HEK293T (cell line): ENCODE measurements around the gene ARHGAP25.

Source experiments
- CTCF ChIA-PET: fragments of 350-600 bp; formaldehyde crosslinking; extraction: SDS; loops from one replicate; lab custom pipeline; 2021; ENCODE audit warnings: antibody characterized with exemption, inconsistent platforms; lab: Yijun Ruan, JAX
- POLR2A ChIA-PET: fragments of 350-600 bp; formaldehyde crosslinking; extraction: SDS; loops from one replicate; lab custom pipeline; 2020; ENCODE audit warnings: antibody characterized with exemption, inconsistent platforms; lab: Yijun Ruan, JAX
- DNase-seq: peaks from one replicate; pipeline ENCODE4 v3.0.0; 2012; ENCODE audit warnings: mixed read lengths; ENCODE audit errors: extremely low spot score
- ARNT ChIP-seq: fragments of 450-650 bp; IDR thresholded peaks from 2 replicates; pipeline ENCODE4 v1.6.1; 2017; ENCODE audit warnings: mild to moderate bottlenecking
- BHLHE40 ChIP-seq: fragments of 450-650 bp; IDR thresholded peaks from 2 replicates; pipeline ENCODE4 v1.6.1; 2016; ENCODE audit warnings: mild to moderate bottlenecking, moderate library complexity, borderline replicate concordance
- CTBP1 ChIP-seq: fragments of 450-650 bp; IDR thresholded peaks from 2 replicates; pipeline ENCODE4 v1.6.1; 2016; ENCODE audit warnings: borderline replicate concordance
- ELF4 ChIP-seq: fragments of 450-650 bp; IDR thresholded peaks from 2 replicates; pipeline ENCODE4 v1.6.1; 2017; ENCODE audit warnings: antibody characterized with exemption
- FOXA1 ChIP-seq: fragments of 450-650 bp; IDR thresholded peaks from 2 replicates; pipeline ENCODE4 v1.6.1; 2016; ENCODE audit warnings: mild to moderate bottlenecking
- FOXK2 ChIP-seq: fragments of 450-650 bp; IDR thresholded peaks from 2 replicates; pipeline ENCODE4 v1.6.1; 2016; ENCODE audit warnings: mild to moderate bottlenecking
- FOXM1 ChIP-seq: fragments of 450-650 bp; IDR thresholded peaks from 2 replicates; pipeline ENCODE4 v1.6.1; 2017; ENCODE audit warnings: mild to moderate bottlenecking, borderline replicate concordance
- HDGF ChIP-seq: fragments of 450-650 bp; IDR thresholded peaks from 2 replicates; pipeline ENCODE4 v1.6.1; 2017; ENCODE audit warnings: antibody characterized with exemption, borderline replicate concordance
- L3MBTL2 ChIP-seq: fragments of 450-650 bp; conservative IDR thresholded peaks from 2 replicates; pipeline ENCODE4 v1.6.1; 2016; ENCODE audit warnings: mild to moderate bottlenecking
- LEF1 ChIP-seq: fragments of 450-650 bp; IDR thresholded peaks from 2 replicates; pipeline ENCODE4 v1.6.1; 2017; ENCODE audit warnings: mild to moderate bottlenecking, borderline replicate concordance
- NFRKB ChIP-seq: fragments of 450-650 bp; IDR thresholded peaks from 2 replicates; pipeline ENCODE4 v1.6.1; 2016; ENCODE audit warnings: mild to moderate bottlenecking, moderate library complexity
- PKNOX1 ChIP-seq: fragments of 450-650 bp; IDR thresholded peaks from 2 replicates; pipeline ENCODE4 v1.6.1; 2016
- SP1 ChIP-seq: fragments of 450-650 bp; IDR thresholded peaks from 2 replicates; pipeline ENCODE4 v1.6.1; 2017
- SUZ12 ChIP-seq: fragments of 450-650 bp; IDR thresholded peaks from 2 replicates; pipeline ENCODE4 v1.6.1; 2016; ENCODE audit warnings: mild to moderate bottlenecking
- TARDBP ChIP-seq: fragments of 450-650 bp; IDR thresholded peaks from 2 replicates; pipeline ENCODE4 v1.6.1; 2016
- ZNF384 ChIP-seq: fragments of 450-650 bp; IDR thresholded peaks from 2 replicates; pipeline ENCODE4 v1.6.1; 2016

ARHGAP25 gene

DNA sequence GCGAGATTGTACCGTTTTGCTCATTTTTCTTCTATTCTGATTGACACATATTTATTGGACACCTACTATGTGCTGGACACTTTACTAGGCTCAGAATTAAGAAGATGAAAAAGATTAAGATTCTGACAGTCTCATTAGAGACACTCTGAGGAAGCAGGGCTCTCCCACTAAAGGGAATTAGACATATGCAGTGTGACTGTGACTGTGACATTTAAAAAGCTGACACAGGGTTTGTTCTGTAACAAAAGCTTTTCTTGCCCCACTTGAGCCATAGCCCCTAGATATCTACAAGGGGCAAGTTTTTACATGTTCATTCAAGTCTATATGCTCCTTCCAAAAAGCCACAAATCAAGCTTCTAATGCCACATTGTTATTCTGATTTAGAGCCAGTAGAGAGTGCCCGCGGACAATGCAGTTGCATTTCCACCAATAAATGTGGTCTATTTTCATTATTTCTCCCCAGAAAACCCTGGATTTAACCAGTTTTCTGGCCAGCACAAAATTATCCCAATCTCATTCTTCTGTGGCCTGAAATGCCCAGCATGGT lies 9.8 kb downstream of the ARHGAP25 start:
- DNase-seq = no peak
- ChIA-PET CTCF (interaction anchor here (1.1 kb wide), 1 partner anchor 35 kb away, joined by 3 read pairs; no protein-coding TSS in a partner anchor), POLR2A (no interaction called here)
- TF ChIP-seq SP1 (no peak), HDGF (no peak), LEF1 (no peak), ZNF384 (no peak), ARNT (no peak), L3MBTL2 (no peak), CTBP1 (no peak), BHLHE40 (no peak), FOXK2 (no peak), FOXM1 (no peak), NFRKB (no peak), FOXA1 (no peak), PKNOX1 (no peak)

- no peak for DNase-seq
- TF ChIP-seq CTBP1 = no peak
- TF ChIP-seq LEF1 = no peak
- TF ChIP-seq SUZ12 = no peak
- no peak for TF ChIP-seq L3MBTL2
- no peak for TF ChIP-seq PKNOX1
- no peak for TF ChIP-seq FOXM1
- no peak for TF ChIP-seq ZNF384
- CTCF ChIA-PET = no interaction called here
- POLR2A ChIA-PET = no interaction called here
Measured at GRCh38 chr2:68745006-68745405, 10.4 kb downstream of the ARHGAP25 start.

DNA sequence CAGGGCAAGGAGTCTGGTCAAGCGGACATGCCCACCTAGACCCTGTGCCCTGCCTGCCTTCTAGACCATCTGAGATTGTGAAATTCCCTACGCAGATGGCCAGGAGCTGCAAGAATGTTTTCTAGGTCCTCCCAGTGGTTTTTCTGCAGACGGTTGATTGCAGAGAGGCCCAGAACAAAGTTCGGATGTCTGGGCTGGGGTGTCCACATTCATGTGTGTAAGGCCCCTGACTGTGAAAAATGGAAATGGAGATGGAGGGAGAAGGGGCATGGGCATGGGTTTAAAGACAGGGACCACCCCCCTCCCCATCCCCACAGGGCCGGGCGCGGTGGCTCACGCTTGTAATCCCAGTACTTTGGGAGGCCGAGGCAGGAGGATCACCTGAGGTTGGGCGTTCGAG lies 11.8 kb downstream of the ARHGAP25 start:
- POLR2A ChIA-PET = no interaction called here
- CTCF ChIA-PET = no interaction called here
- no peak for DNase-seq
- TF ChIP-seq NFRKB = no peak
- no peak for TF ChIP-seq PKNOX1
- TF ChIP-seq HDGF = no peak
- TF ChIP-seq SUZ12 = no peak
- TF ChIP-seq SP1 = no peak
- TF ChIP-seq FOXA1 = no peak
- no peak for TF ChIP-seq ZNF384
- TF ChIP-seq FOXK2 = no peak

- TF ChIP-seq HDGF (no peak), BHLHE40 (no peak), TARDBP (no peak), SP1 (no peak), ARNT (no peak), LEF1 (no peak), SUZ12 (no peak), NFRKB (no peak), PKNOX1 (no peak), ZNF384 (no peak), L3MBTL2 (no peak), FOXK2 (no peak), FOXA1 (no peak), FOXM1 (no peak), CTBP1 (no peak), ELF4 (no peak)
- DNase-seq = no peak
- ChIA-PET POLR2A (no interaction called here), CTCF (no interaction called here)
Measured at GRCh38 chr2:68747413-68747812, 12.8 kb downstream of the ARHGAP25 start.

GRCh38 chr2:68747900-68748299 lies 13.3 kb downstream of the ARHGAP25 start:
- no peak for TF ChIP-seq HDGF
- TF ChIP-seq L3MBTL2 = no peak
- TF ChIP-seq PKNOX1 = no peak
- no peak for TF ChIP-seq FOXM1
- no peak for TF ChIP-seq ELF4
- no peak for TF ChIP-seq LEF1
- no peak for TF ChIP-seq ZNF384
- no peak for TF ChIP-seq NFRKB
- TF ChIP-seq BHLHE40 = no peak
- TF ChIP-seq CTBP1 = no peak
- no peak for TF ChIP-seq ARNT
- no peak for TF ChIP-seq TARDBP
- no peak for TF ChIP-seq FOXA1
- TF ChIP-seq SP1 = no peak
- TF ChIP-seq SUZ12 = no peak
- TF ChIP-seq FOXK2 = no peak
- ChIA-PET POLR2A (no interaction called here), CTCF (interaction anchor here (1.4 kb wide), 1 partner anchor 177 kb away, joined by 7 read pairs; no protein-coding TSS in a partner anchor)
- no peak for DNase-seq
